Hepatocyte (in vitro differentiated cells): ENCODE results near the gene PDSS2.

Experiments
- EZH2 ChIP-seq: fragments of 200-600 bp; sonication (generic); IDR thresholded peaks from 2 replicates; pipeline ENCODE4 v1.6.1; 2016; ENCODE audit warnings: antibody characterized with exemption, mild to moderate bottlenecking, borderline replicate concordance
- EZH2phosphoT487 ChIP-seq: fragments of 200-600 bp; sonication (generic); IDR thresholded peaks from one replicate; pipeline ENCODE4 v1.6.1; 2018; ENCODE audit warnings: antibody characterized with exemption, mild to moderate bottlenecking, low read depth, moderate library complexity; ENCODE audit not compliant: unreplicated experiment, severe bottlenecking
- TF ChIP-seq, protein P1 (sequence below): fragments of 200-600 bp; sonication (generic); IDR thresholded peaks from 2 replicates; pipeline ENCODE4 v1.5.1; 2016; ENCODE audit warnings: antibody characterized with exemption, mild to moderate bottlenecking; ENCODE audit not compliant: poor library complexity

- TF ChIP-seq, protein P1, sequence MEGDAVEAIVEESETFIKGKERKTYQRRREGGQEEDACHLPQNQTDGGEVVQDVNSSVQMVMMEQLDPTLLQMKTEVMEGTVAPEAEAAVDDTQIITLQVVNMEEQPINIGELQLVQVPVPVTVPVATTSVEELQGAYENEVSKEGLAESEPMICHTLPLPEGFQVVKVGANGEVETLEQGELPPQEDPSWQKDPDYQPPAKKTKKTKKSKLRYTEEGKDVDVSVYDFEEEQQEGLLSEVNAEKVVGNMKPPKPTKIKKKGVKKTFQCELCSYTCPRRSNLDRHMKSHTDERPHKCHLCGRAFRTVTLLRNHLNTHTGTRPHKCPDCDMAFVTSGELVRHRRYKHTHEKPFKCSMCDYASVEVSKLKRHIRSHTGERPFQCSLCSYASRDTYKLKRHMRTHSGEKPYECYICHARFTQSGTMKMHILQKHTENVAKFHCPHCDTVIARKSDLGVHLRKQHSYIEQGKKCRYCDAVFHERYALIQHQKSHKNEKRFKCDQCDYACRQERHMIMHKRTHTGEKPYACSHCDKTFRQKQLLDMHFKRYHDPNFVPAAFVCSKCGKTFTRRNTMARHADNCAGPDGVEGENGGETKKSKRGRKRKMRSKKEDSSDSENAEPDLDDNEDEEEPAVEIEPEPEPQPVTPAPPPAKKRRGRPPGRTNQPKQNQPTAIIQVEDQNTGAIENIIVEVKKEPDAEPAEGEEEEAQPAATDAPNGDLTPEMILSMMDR, result no peak
- no peak for TF ChIP-seq EZH2phosphoT487
- TF ChIP-seq EZH2, result no peak
Measured at GRCh38 chr6:107321793-107322192, 137.6 kb downstream of the PDSS2 start.
